Activated CD8-positive, alpha-beta memory T cell treated with anti-CD3 and anti-CD28 coated beads for 4 hours (primary cell): ENCODE measurements around the gene AIF1L.

ENCODE experiments used
- DNase-seq, 2 donors: peaks; one replicate each; pipeline ENCODE4 v3.0.0-alpha.2; 2020; ENCODE audit warnings: low read depth in 2 of 2

AIF1L gene

DNA sequence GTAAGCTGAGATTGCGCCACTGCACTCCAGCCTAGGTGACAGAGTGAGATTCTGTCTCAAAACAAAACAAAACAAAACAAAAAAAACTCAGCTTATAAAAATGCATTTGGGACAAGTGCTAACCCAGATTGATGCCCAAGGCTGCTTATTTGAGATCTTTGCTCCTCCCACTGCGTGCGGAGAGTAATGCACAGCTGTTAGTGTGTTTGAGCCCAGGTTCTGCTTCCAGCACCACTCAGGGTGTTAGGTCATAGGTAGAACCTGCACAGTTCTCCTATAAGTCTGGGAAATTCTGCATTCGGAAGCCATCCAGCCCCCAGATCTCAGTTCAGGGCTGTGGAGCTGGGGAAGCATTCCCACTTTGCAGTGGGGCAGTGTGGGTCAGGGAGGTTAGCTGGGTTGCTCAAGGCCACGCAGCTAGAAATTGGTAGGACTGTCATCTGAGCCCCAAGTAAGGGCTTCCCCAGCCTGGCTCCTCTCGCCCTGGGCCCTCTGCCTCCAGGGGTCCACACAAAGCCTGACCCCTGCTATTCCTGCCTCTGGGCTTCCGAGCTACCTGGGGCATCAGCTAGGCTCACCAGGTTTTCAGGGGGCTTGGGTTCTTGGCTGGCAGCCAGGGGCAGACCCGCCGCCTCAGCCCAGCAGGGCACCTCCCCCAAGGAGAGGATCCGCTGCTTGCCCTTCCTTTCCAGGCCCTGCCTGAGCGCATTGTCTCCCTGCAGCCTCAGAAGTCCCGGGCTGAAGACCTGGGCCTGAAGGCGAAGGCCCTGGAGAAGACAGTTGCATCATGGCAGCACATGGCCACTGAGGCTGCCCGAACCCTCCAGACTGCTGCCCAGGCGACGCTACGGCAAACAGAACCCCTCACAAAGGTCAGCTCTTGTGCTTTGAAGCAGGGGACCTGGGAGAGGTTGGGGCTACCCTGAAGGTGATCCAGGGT is 17.6 kb upstream of the AIF1L start:
- DNase-seq: no peak

DNA sequence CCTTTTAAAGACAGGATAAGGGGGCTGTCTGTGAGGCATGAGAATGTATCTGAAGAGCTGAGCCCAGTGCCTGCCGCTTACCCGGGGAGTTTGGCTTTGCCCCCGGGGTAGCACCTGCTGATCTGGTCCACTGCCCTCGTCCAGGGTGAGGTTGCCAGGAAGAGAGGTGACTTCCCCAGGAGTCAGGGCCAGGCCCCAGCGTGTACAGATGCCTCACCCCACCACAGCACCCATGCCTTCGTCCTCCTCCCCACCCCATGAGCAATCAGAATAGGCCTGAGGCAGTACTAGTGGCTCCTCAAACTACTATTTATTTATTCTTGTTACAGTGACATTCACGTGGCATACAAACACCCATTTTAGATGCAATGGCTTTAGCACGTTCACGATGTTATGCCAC is 15.7 kb upstream of the AIF1L start:
- DNase-seq: no peak

DNA sequence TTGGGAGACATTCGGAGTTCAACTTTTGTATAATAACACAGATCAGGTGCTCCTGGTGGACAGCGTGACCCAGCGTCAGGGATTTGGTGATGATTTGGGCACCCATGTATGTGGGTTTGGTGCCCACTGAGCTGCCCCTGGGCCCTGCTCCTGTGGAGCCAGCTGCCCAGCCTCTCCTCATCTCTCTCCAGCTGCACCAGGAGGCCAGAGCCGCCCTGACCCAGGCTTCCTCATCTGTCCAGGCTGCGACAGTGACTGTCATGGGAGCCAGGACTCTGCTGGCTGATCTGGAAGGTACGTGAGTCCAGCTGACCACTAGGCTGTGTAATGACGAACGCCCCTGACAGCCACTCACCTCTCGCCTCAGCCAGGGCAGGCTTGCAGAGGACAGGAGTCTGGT is 14.5 kb upstream of the AIF1L start:
- no peak for DNase-seq

DNA sequence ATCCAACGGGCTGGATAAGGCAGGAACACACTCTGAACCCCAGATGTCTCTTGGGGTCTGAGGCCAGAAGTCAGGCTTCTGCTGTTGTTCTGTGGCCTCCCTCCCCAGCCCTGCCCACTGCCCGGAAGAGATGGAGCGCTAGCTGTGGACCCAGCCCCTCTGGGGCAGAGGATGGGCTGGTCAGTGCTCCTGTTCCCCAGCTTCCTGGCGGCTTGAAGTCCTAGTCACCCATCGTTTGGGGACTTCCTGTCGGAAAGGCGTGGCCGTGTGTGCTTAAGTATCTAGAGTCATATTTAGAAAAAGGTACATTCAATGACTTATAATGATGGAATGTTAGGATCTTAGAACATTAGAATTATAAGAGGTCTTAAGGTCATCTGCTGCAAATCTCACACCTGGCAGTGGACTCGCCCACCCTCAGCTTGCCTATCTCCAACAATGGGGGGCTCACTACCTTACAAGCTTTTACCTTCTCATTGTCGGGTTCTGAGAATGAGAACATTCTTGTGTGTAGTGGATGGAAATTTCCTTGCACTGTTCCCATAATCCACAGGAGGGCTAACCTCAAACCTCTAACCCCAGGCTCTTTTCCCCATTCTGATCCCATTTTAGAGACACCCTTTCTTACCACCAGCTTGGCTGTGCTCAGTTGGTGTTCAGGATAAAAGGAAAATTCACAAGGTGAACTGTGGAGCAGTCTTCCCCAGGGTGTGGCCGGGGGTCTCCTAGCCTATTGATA is 13.4 kb upstream of the AIF1L start:
- no peak for DNase-seq

DNA sequence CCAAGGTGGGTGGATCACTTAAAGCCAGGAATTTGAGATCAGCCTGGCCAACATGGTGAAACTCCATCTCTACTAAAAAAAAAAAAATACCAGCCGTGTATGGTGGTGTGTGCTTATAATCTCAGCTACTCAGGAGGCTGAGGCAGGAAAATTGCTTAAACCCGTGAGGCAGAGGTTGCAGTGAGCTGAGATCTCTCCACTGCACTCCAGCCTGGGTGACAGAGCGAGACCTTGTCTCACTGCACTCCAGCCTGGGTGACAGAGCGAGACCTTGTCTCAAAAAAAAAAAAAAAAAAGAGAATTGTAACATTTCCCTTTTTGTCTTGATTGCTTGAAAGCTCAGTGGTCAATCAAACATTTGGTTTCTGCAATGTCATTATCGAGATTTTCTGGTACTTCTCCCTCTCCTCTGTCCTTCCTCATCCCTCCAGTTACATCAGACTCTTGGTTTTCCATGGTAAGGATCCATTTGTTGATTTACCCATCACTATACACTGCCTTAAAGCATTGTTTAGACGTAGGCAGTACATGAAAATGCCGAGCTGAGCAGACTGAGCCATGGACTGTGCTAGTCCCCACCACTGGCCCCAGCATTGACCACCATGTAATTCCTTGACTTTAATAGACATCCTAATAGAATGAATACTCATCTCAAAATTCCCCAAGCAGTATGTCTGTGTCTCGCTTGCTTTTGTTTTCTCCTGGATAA is 11.5 kb upstream of the AIF1L start:
- DNase-seq: no peak

DNA sequence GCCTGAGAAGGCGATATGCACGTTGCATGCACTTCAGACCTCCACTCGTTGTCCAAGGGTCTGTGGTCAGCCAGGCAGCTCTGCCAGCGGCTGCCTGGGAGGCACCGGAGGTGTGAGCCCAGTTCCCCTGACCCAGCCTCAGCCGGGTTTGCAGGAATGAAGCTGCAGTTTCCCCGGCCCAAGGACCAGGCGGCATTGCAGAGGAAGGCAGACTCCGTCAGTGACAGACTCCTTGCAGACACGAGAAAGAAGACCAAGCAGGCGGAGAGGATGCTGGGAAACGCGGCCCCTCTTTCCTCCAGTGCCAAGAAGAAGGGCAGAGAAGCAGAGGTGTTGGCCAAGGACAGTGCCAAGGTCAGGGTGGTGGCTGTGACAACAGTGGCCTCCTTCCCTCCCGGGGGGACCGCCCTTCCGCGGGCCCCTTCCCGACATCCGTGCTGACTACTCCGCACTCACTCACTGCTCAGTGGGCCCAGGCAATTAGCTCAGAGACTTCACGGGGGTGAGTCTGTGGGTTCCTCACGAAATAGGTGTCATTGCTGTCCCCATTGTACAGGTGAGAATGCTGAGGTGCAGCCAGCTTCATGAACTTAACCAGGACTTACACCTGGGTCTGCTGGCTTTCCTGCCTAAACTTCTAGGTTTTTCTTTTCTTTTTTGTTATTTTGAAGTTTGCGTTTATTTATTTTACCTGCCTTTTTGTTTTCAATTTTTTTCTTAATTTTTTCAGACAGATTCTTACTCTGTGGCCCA is 10.8 kb upstream of the AIF1L start:
- DNase-seq: no peak

DNA sequence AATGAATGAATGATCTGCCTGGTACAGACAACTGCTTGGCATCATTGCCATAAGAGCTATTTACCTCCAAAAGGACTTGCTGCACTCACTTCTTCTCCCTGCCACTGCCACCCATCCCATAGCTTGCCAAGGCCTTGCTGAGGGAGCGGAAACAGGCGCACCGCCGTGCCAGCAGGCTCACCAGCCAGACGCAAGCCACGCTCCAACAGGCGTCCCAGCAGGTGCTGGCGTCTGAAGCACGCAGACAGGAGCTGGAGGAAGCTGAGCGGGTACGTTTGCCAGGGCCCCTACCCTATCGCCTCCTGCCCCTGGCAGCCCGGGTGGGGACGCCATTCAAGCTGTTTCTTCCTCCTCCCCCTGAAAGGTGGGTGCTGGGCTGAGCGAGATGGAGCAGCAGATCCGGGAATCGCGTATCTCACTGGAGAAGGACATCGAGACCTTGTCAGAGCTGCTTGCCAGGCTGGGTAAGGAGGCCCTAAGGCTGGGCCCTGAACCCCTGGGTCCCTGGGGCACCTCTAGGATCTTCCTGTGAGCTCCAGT is 8.9 kb upstream of the AIF1L start:
- no peak for DNase-seq

DNA sequence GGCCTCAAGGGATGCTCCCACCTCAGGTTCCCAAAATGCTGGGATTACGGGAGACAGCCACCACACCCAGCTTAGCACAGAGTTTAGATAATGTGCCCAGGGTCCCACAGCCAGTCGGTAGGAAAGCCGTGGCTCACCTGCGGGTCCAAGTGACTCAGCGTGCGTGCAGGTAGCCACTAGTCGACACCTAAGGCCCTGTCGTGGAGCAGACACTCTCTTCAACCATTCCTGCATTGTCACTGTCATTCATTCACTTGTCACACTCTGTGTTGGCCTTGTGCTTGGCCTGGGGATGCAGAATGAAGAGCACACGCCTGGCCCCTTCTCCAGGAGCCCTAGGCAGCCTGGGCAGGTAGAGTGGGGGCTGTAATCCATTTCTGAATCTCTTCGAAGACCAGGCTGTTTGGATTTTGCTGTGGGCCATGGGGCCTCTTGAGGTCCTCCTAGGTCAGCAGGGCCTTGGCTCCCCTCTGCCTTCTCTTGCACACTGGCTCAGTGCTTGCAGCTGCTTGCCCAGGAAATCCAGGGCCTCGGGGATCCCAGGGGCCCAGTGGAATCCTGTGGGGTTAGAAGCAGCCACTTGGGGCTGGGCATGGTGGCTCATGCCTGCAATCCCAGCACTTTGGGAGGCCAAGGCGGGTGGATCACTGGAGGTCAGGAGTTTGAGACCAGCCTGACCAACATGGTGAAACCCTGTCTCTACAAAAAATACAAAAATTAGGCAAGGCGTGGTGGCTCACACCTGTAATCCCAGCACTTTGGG is 6.1 kb upstream of the AIF1L start:
- DNase-seq: no peak

DNA sequence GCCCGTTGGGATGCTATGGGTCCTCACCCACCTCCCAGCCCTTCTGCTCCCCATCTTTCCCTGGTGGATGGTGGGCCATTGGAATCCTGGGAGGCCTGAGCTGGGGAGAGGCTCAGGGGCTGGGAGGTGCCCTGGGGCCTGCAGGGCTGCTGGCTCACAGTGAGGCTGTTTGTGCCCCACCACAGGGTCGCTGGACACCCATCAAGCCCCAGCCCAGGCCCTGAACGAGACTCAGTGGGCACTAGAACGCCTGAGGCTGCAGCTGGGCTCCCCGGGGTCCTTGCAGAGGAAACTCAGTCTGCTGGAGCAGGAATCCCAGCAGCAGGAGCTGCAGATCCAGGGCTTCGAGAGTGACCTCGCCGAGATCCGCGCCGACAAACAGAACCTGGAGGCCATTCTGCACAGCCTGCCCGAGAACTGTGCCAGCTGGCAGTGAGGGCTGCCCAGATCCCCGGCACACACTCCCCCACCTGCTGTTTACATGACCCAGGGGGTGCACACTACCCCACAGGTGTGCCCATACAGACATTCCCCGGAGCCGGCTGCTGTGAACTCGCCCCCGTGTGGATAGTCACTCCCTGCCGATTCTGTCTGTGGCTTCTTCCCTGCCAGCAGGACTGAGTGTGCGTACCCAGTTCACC is 4.9 kb upstream of the AIF1L start:
- no peak for DNase-seq

DNA sequence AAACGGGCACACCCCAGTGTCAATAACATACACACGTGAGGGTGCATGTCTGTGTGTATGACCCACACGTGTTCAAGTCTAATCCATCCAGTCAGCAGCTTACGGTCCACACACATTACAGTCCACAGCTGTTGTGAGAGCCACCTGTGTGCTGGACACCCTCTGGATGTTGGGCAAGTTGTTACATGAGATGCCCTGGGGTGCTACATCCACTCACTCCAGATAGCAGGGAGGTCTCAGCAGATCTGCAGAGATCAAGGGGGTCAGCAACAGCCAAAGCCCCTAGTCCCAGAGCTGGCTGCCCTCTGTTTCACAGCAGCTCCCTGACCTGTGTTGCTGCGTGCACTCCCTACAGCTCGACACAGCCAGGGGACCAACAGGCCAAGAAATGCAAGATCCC is 4.3 kb upstream of the AIF1L start:
- DNase-seq: no peak

DNA sequence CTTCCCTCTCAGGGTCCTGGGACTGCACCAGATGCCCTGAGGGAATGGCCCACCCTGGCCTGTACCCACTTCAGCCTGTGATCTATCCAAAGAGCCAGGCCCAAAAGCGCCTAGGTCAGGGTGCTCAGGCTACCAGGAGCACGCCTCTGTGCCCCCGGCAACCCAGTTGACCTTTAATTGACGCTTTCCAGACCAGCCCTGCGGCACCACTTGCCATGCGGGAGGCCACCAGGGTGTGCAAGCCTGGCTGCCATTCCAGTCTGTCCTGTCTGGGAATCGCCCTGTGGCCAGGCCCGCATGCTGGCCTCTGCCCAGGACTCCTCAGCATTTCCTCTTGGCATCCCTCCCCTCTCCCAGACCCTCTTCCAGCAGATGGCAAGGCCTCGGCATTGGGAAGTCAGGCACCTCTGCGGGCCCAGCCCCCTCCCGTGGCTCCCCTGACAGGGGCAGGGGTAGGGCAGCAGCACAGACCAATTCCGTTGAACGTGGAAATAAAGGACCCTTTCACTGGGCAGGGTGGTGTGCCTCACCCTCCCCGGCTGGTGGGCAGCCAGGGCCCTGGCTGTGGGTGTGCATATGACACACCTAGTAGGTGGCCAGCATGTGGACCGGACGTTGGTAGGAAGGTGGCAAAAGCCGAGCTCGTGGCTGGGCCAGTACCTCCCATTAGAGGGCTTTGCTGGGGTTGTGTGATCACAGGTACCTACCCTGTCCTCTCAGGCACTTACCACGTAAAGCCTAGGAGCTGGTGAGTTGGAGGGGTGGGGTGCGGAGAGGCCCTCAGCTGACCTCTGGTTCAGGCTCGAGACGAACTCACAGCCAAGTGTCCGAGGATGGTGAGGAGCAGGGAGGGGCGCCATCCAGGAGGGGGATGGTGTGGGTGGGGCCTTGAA is 3.5 kb upstream of the AIF1L start:
- no peak for DNase-seq

DNA sequence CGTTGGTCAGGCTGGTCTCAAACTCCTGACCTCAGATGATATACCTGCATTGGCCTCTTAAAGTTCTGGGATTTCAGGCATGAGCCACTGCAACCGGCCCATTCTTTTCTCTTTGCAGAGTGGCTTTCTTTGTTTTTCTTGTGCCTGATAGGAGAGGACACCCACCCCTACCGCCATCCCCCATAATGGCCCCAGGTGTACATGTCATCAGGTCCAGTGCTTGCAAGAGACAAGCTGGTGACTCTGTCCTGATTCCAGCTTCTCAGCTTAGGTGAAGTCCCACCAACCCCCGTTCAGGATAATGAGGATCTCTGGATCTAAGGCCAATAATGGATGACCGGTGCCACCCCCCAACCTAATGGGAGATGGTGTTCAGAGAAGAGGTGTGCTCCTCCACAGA is 2.3 kb upstream of the AIF1L start:
- DNase-seq: no peak

DNA sequence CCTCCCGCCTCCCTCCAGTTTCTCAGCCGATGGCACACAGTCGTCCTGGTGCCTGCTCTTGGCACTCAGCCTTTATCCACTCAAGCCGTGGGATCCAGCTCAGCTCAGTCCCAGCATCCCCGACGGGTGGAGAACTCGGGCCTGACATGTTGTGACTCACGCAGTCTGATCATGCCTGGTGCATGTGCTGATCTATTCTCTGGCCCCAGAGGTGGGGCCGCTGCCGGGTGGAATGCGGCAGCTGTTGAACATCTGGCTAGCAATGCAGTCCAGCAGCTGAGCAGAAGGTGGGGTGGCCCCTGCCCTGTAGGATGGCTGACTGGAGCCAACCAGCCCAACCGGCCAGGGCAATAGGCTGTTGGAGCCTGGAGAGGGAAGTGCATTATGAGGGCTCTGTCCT is 1.7 kb upstream of the AIF1L start:
- DNase-seq: no peak

DNA sequence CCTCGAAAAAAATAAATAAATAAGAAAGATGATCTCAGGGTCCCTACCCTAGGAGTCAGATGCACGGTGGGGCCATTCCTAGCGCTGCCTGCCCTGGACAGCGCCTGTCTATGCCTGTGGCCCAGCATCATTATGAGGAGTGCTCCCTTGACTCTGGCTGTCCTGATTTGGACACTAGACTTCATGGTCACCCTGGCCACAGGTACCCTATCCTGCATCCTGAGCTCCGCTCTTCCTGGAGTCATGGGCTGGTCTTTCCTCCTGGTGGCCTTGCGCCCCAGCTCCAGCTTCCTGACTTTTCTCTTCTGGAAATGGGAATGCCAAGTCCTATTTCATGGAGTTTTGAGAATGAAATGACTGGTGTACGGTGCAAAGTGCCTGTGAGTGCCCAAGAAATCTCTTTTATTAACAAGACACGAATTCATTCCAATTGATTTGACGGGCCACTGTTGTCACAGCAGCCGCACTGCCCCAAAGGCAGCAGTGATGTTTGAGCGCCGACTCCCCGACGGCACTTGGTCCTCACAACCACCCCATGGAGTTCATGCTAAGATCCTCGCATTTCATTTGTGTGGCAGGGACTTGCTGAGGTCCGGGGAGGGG is 564 bp upstream of the AIF1L start:
- DNase-seq: no peak

DNA sequence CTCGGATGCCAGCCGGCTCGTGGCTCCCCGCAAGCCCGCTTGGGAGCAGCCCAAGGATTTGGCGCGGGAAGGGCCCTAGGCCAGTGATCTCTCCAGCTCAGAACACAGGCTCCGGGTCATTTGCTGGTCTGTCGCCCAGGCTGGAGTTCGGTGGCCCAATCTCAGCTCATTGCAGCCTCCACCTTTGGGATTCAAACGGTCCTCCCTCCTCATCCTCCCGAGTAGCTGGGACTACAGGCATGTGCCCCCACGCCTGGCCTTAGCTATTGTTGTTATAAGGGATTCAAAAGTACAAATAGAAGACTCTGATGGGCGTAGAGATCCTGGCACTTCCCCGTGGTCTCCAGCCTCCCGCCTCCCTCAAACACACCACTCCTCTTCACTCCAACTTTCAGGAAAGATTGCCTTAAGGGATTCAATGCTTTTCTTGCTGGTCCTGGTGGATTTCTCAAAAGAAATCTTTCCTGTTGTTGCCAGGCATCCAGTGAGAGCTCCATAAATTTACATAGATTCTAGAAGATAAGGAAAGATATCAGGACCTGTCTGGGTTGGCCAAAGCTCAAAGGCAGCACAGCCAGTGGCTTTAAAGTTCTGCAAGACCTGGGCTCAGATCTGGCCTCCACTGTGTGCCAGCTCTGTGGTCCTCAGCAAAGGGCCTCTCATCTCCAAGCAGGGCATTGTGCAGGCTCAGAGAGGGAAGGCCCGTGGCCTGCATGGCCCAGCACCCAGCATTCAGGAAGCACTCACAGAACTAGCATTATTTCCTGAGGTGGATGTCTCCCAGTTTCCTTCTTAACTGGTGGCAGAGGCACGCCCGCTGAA is 1.0 kb downstream of the AIF1L start:
- no peak for DNase-seq

DNA sequence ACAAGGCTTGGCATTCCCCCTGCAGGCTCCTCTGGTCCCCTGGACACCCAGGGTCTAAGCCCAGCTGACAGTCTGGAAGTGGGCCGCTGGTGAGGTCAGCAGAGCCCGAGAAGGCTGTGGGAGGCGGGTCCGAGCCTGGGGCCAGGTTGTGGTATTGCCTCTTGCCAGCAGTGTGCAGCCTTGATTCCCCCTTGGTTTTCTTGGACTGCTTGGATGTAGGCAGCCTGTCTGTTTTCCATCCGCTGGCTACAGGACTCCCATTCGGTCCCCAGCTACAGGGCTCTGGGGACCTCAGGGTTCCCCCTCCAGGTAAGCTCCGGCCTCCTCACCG is 1.6 kb downstream of the AIF1L start:
- DNase-seq: no peak

DNA sequence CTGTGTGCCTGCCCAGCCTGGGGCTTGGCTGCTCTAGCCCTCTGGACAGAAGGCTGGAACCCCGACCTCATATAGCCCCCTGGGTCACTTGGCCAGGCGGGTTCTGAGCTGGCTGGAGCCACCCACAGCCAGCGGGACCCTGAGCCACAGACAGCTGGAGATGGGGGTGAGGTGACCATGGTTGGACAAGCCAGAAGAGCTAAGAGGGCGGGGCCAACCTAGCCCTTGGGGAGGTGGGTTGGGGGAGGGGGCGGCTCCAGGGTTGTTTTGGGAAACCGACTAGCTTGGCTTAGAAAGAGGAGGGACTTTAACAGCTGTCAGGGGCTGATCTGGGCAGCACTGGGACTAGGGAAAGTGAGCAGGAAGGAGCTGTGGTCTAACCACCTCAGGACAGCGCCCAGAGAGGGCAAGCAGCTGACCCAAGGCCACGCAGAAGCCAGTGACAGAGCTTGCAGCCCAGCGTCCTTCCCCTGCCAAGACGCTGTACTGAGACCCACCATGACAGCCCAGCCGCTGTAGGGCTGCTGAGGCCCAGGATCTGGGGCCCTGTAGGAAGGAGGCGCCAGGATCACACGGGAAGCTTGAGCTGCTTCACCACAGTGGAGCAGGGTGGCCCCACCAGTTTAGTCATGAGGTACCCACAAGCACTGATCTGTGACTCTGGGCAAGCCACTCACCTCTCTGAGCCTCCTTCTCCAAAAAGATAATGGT is 2.2 kb downstream of the AIF1L start:
- no peak for DNase-seq
